ENCODE data around the gene MYT1.

MYT1 gene

DNA sequence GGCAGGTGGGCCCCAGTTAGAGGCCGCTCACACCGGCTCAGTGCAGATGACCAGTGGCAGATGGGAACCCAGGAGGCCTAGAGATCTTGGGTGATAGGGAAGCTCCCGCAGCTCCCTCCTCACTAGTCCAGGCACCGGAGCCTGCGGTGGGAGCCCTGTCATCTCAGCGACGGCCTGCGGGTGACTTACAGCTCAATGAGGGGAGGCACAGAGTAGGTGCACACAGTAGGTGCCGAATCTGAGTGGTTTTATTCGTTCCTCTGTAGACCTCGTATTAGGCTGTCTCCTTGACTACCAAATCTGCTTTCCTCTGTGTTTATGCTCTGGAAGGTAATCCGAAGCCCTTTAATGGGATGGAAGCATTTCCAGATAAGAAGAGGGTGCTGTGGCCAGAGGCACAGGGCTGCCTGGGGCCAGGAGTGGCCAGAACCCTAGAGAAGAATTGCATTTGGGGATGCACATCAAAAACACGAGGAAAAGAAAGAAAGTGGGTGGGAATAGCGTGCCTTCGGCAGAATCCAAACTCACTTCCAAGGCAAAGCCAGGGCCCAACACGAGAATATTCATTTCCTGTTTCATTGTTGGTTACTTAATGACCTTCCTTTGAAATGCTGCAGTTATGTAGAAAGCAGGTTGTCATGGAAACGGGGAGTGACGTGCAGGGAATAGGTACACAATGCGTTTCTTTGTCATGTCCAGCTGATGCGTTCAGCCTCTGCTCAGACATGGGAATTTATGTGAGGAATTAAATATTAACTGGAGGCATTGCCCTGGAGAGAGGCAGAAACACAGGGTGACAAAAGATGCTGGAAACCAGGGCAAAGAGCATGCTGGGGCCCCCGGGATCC lies 24.7 kb downstream of the MYT1 start:
- DNase-seq (ENCODE audit: low read depth in 2 of 2): no peak

DNA sequence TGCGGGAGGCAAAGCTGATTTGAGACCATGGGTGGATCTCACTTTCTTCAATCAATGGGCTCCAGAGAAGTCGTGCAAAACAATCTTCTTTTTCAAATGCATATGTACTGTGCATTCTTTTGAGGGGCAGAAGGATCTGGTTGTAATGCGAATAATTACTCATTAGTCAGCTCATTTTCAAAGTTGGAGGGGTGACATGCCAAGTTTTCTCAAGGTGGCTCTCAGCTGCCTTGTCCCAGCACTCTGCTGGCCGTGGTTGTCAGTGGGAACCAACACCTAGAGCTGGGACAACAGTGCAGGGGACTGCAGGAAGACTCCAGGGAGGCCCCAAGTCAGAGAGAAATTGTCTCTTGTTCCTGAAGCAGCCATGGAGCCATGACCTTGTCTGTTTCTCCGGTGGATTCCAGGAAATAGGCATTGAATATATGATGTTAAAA lies 25.3 kb downstream of the MYT1 start:
- no peak for DNase-seq (ENCODE audit: low read depth in 2 of 2)

DNA sequence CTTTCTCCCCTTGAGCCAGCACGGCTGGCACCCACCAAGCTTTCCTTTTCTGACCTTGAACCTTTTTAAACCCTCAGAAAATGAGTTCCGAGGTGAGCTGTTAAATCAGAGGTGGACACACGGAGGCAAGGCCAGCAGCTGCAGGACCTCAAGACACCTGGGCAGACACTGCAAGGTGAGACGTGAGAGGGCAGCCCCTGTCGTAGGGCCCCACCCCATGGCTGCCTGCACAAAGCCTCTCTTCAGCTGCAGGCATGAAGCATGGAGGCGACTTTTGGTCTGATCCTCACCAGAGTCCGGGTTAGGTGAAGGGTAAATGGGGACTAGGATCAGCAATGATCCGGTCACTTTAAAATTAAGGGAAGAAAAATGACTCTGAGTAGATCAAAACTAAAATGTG lies 25.7 kb downstream of the MYT1 start:
- DNase-seq (ENCODE audit: low read depth in 2 of 2): no peak

DNA sequence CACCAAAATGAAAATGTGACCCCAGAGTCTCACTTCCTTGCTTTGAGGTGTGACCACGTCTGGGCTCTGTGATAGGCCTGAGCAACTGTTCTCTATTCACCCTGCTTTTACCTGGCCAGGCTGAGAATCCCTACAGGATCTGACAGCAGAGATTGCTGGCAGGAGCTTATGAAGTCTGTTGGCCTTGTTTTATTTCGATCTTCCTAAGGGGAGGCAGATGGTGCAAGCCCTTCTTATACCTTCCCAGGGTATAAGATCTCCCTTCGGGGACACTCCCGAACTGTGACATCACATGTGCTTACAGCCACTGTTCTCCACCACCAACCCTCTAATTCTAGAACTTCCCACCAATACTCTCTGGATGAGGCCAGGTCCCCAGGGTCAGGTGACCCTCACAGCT lies 26.8 kb downstream of the MYT1 start:
- no peak for DNase-seq (ENCODE audit: low read depth in 2 of 2)

DNA sequence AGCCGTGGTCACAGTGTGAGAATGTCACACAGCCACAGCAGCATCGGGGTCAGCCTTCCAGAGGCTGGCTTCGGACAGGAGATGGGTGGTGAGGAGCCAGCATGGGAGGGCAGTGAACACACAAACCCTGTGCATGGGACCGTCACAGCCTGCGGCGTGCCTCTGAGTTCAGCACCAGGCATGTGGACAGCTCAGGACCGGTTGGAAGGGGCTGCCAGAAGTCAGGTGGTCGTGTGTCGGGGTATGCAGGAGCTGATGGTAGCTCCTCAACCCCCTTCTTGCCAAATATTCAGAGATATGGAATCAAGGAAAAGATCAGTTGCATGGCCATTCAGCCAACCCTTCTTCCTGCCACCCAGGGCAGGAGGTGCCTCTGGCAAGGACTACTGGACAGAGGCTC lies 28.2 kb downstream of the MYT1 start:
- no peak for DNase-seq (ENCODE audit: low read depth in 2 of 2)

DNA sequence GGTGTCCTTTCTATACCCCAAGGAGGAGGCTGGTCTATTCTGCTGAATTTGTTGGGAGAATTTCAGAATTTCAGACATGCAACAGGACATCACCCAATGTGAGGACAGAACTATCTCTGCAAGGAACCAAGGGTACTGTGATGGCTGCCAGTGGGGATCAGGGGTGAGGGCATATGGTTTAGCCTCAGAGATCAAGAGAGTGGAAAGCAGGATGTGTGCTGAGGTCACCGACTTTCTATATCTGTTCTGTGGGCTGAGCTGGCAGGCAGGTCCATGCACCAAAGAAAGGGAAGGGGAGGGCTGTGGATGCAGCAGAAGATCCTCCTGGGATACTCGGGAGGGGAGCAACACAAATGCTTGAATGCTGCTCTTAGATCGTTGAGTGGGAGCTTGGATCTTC lies 28.8 kb downstream of the MYT1 start:
- DNase-seq (ENCODE audit: low read depth in 2 of 2): no peak

DNA sequence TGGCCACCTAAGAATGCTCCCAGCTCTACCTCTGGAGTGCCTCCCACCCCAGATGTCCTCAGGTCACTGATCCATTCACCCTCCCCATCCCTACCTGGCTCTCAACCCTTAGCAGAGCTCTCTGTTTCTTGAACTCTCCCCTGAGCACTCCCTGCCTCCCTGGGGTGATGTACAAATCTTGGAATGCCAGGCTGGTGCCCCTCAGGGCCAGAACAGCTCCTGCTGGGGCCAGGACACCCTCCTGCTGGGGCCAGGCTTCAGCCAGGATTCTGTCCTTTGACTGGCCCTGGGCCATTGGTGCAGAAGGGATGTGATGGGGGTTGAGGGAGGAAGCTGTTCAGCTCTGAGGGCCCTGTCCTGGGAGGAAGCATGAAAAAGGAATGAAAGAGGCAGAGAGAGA lies 30.0 kb downstream of the MYT1 start:
- no peak for DNase-seq (ENCODE audit: low read depth in 2 of 2)

DNA sequence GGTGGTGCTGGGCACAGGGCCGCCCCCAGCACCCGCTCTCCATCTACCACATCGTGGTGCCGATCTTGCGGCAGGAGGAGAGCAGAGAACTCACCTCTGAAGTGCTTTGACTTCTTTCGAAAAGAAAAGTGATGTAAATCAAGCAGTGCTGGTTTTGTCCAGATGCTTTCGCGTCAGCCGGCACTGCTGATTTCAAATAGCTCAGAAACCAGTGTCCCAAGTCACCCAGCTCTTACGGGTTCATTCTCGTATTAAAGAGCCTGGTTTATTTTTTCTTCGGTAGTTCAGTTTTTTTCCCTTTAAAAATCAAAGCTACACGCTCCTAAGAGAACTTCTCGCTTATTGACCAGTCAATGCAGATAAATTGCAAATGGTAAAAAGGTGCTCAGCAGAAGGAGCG lies 32.1 kb downstream of the MYT1 start:
- DNase-seq (ENCODE audit: low read depth in 2 of 2): no peak

DNA sequence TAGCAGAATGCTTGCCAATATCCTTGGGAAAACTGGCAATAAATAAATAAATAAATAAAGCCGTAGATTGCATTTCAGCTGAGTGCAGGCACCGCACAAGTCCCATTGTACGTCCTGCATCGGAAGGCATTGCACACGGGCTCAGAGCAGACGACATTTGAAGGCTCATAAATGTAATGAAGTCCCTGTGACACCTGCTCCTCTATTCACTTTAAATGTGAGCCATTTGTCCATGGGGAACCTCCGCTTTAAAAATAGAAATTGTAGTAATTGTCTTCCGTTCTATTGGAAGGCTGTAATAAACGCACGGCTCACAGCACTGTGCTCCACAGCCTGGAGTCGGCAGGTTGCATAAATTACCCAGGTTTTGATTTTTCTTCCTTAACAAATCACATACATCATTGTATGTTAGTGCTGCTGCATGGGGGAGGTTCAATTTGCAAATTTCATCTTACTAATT lies 32.6 kb downstream of the MYT1 start:
- no peak for DNase-seq (ENCODE audit: low read depth in 2 of 2)

DNA sequence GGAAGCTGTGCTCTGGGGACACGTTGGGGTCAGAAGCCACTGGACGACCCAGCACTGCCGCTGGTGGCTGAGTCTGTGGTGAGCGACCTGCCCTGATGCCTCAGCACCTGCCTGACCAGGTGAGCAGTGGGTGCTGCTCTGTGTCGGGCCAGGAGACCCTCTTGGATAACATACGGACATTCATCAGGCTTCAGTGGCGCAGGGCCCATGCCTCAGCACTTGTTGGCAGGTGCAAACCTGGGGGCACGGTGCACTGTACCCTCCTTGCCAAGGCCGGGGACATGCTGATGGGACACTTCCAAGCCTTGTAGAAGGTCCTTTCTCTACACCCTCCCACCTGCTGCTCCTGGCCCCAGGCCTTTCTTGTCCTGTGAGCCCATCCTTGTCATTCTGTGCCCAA lies 34.1 kb downstream of the MYT1 start:
- DNase-seq (ENCODE audit: low read depth in 2 of 2): no peak

DNA sequence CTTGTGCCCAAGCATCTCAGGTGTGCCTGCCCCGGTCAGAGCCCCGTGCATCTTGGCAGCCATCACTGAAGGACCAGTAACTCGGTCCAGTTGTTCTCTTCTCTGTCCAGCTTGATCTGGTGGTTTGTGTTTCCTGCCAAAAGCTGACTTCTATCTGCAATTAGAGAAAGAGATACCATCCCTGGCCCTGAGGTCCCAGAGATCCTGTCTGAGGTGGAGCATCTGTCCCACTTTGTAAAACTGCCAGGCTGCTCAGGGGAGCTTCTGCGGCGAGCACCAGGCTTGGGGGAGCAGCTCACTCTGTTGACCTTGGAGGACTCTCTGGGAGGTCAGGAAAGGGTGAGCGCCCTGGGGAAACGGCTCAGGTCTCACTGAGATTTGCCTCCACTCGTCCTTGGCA lies 35.1 kb downstream of the MYT1 start:
- no peak for DNase-seq (ENCODE audit: low read depth in 2 of 2)

DNA sequence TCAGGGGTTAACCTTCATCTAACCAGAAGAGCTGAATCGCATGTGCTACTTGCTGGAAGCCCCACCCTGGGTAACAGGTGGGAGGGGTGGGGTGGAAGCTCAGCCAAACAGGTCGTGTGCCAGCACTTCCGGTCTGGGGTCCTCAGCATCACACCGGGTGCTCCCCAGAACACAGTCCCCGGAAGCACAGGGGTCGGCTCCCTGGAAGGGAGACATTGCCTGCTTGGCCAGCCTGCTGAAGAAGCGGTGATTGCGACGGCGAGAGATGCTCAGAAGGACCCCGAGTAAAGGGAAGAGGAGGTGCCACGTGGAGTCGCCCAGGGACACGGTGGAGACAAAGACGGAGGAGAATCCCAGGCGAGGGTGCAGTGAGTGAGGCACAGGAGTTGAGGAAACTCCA lies 36.5 kb downstream of the MYT1 start:
- DNase-seq (ENCODE audit: low read depth in 2 of 2): no peak

DNA sequence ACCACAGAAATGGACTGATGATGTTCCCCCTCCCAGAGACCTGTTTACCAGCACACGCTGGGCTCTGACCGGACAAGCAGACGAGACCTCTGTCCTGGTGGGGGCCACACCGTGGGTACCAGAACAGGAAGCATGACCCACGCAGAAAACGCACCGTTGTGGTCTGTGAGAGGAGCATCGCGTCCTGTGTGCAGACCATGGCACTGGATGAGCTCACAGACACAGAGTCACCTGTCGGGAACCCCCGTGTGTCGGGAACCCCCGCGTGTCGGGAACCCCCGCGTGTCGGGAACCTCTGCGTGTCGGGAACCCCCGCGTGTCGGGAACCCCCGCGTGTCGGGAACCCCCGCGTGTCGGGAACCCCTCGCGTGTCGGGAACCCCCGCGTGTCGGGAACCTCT lies 37.4 kb downstream of the MYT1 start:
- no peak for DNase-seq (ENCODE audit: low read depth in 2 of 2)

DNA sequence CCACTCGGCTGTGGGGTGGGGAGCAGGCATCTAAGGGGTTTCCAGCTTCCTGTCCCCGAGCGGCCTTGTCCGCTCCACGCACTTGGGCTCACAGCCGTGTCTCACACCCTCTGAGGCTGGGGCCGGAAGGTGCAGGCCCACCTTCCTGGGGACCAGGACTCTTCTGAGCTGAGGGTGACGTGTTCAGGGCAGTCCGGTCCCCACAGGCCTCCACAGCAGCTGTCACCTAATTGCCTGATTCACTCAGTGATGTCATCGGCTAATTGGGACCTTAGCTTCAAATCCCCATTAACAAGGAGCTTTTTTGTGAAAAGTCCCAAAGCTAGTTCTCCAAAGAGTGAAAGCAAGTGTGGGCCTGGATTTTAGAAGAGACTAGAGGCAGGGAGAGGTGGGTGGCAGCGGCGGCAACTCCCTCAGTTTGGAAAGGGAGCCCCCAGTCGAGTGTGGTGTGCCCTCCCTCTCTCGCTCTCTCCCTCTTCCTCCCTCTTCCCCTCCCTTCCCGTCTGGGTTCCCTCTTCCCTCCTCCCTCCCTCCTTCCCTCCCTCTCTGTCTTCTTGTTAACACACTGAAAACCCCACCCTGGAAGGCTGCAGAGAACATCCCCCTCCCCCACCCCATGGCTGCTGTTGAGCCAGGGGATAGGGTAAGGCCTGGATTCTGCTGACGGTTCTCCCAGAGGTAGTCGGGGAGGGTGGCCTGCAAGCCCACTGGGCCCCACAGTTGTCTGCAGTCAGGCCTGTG lies 39.0 kb downstream of the MYT1 start:
- DNase-seq (ENCODE audit: low read depth in 2 of 2): no peak

DNA sequence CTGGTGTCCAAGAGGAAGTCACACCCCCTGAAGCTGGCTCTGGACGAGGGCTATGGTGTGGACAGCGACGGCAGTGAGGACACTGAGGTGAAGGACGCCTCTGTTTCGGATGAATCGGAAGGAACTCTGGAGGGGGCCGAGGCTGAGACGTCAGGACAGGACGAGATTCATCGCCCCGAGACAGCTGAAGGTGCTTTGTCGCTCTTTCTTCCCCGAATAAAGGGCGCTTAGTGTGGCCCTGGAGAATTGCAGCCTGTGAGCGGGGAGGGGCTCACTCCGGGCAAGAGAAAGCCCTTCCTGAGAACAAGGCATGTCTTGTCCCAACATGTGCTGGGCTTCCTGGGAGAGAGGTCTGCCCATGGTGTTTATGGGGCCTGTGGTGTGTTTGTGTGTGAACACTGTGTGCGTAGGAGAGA lies 41.4 kb downstream of the MYT1 start:
- no peak for DNase-seq (ENCODE audit: low read depth in 2 of 2)

DNA sequence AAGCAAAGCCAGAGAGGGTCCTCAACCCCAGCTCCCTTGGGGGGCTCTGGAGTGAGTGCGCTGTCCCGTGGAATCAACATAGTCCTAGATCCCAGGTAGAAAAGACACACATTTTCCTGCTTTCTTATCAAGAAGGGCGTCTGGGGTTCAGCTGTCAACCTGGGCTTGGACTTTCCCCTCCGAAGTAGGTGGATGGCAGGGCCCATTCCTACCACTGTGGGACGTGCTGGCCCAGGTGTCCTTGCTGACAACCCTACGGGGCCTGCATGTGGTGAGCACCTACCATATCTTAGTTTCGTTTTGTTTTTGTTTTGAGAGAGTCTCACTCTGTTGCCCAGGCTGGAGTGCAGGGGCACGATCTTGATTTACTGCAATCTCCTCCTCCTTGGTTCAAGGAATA lies 42.4 kb downstream of the MYT1 start:
- no peak for DNase-seq (ENCODE audit: low read depth in 2 of 2)

DNA sequence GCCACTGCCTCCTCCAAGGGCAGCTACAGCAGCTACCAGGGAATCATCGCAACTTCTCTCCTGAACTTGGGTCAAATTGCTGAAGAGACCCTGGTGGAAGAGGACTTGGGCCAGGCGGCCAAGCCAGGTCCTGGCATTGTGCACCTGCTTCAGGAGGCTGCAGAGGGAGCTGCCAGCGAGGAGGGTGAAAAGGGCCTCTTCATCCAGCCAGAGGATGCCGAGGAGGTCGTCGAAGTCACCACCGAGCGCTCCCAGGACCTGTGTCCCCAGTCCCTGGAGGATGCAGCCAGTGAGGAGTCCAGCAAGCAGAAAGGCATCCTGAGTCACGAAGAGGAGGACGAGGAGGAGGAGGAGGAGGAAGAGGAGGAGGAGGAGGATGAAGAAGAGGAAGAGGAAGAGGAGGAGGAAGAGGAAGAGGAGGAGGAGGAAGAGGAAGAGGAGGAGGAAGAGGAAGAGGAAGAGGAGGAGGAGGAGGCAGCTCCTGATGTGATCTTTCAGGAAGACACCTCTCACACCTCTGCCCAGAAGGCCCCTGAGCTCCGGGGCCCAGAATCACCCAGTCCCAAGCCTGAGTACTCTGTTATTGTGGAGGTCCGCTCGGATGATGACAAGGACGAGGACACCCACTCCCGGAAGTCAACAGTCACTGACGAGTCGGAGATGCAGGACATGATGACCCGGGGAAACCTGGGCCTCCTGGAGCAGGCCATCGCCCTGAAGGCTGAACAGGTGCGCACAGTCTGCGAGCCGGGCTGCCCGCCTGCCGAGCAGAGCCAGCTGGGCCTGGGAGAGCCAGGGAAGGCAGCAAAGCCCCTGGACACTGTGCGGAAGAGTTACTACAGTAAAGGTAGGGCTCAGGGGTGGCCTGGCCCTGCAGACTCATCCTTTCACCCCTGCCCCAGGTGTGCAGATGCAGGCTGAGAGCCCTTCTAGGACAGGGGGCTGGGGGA lies 43.7 kb downstream of the MYT1 start:
- no peak for DNase-seq (ENCODE audit: low read depth in 2 of 2)

DNA sequence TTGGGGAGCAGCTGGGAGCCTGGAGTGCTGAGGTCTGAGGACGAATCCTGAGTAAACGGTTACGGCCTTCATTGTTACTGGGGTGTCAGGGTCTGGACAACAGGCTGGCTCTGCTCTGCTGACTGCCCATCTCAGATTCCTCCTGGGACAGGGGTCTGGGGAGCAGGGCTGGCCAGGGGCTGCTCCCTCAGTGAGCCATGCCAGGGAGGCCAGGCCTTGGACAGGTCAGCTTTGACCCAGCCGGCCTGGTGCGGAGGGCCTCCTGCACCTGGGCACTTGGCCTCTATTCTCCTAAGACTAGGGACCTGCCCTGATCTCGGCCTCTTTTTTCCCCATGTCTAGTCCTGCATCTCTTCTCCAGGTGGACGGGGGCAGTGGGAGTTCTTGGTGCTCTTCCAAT lies 44.9 kb downstream of the MYT1 start:
- no peak for DNase-seq (ENCODE audit: low read depth in 2 of 2)

DNA sequence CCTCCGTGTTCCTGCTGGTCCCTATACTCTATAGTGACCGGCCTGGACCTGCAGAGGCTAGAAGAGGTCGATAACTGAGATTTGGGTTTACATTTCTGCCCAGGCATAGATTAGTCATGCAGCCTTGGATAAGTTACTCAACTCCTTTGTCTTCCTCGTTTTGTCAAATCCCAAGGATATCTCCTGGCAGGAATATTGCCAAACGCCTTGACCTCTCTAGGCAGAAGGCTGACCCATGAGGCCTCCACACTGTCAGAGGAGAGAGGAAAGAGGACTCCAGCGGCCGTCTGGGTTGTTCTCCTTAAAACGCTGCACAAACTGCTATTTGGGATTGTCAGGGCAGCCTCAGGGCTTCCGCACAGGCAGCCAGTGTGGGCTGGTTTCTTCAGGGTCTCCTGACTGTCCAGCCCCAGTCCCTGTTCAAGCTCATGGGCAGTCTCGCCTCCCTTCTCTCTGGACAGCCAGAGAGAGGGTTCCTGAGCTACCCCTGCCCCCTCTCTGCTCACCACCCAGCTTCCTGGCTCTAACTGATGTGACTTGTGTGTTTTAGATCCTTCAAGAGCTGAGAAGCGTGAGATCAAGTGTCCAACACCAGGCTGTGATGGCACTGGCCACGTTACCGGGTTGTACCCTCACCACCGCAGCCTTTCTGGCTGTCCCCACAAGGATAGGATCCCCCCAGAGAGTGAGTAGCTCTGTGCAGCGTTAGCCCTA lies 46.6 kb downstream of the MYT1 start:
- no peak for DNase-seq (ENCODE audit: low read depth in 2 of 2)

DNA sequence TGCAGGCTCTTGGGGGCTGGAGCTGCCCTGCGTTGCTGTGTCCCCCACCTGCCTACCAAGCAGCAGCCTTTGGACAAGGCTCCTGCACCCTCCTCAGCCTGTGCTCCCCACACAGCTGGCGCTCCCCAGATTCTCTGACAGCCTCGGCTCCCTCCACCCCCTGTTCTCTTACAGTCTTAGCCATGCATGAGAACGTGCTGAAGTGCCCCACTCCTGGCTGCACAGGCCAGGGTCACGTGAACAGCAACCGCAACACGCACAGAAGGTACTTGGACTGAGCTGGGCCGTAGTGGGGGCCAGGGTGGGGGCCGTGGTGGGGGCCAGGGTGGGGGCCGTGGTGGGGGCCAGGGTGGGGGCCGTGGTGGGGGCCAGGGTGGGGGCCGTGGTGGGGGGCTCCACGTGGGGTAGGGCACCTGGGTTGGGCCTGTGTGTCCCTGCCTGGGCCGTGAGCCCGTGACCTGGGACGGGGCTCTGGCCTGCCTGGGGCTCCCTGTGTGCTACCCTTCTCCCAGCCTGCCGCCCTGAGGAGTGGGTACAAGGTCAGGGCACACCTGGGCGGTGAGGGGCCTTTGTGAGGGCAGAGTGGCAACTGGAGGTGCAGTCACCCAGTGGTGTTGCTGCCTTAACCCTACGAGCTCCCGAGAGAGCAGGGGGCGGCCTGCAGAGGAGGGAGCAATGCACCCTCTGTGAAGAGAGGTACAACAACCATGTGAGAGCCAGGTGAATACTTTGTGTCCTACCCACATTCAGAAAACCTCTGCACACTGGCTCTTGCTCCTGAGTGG lies 47.8 kb downstream of the MYT1 start:
- no peak for DNase-seq (ENCODE audit: low read depth in 2 of 2)

DNA sequence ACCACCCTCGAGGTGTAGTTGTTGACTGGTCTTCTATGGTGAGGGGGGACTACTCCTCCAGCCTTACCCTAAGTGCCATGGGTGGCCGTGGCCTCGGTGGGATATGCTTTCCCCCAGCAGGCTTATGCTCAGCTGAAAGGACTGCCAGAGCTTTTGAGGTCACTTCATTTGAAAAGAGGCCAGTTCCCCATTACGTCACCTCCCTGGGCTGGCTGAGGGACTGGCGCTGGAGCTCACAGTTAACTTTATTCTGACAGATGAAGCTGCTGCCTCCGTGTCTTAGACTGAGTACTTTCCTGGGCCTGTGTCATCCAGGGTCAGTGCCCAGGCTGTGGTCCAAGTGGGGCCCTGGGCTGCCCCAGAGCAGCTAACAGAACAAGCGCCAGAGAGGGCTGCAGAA lies 48.5 kb downstream of the MYT1 start:
- DNase-seq (ENCODE audit: low read depth in 2 of 2): no peak
